ENCODE data around the gene ZDHHC12. TPM values are rescaled to one million over a fixed set of nuclear protein-coding genes. Genes with fewer than 3 reads are reported as not detected.
A peak's percentile ranks its signal among the peaks of the same experiment; 100 is the strongest.

Gene ZDHHC12
- total RNA-seq, 3 donors from 2014 or later, result 33.0 to 89.5 (median 76.8) TPM

- Histone ChIP-seq H3K36me3 (ENCODE audit: low read depth) (no peaks in the 10 kb centered on the region), H3K4me3 (no peak overlapping the region), H3K9me3 (no peaks in the 10 kb centered on the region), H3K4me1 (ENCODE audit: low read depth) (peaks cover 4% of the 10 kb centered on the region)
- no peak for DNase-seq
- no peak for TF ChIP-seq CTCF (IDR thresholded peaks at IDR 0.05)
- intact Hi-C loops (cut with DNase I, micrococcal nuclease), result no loop called here
- ATAC-seq, result no peak
These were observed 17.9 kb downstream of the ZDHHC12 start for GRCh38 chr9:128706045-128706444.

- Histone ChIP-seq H3K4me3 (no peak overlapping the region), H3K9me3 (no peaks in the 10 kb centered on the region), H3K4me1 (ENCODE audit: low read depth) (peaks cover 4% of the 10 kb centered on the region), H3K36me3 (ENCODE audit: low read depth) (no peaks in the 10 kb centered on the region)
- ATAC-seq (no peak), DNase-seq (peak in 2 of 3 donors; percentile 19 to 37)
- intact Hi-C loops (cut with DNase I, micrococcal nuclease), result no loop called here
- TF ChIP-seq CTCF (IDR thresholded peaks at IDR 0.05), result no peak
These were observed 18.6 kb downstream of the ZDHHC12 start for GRCh38 chr9:128705051-128705965.

- DNase-seq (no peak), ATAC-seq (no peak)
- no peaks in the 10 kb centered on the region for H3K9me3 ChIP-seq
- peaks cover 4% of the 10 kb centered on the region for H3K4me1 ChIP-seq (ENCODE audit: low read depth)
- intact Hi-C loops (cut with DNase I, micrococcal nuclease), result no loop called here
- no peak overlapping the region for H3K4me3 ChIP-seq
- H3K36me3 ChIP-seq (ENCODE audit: low read depth), result no peaks in the 10 kb centered on the region
- no peak for TF ChIP-seq CTCF (IDR thresholded peaks at IDR 0.05)
These were observed 19.6 kb downstream of the ZDHHC12 start for GRCh38 chr9:128704356-128704670.

- H3K9me3 ChIP-seq, result no peaks in the 10 kb centered on the region
- intact Hi-C loops (cut with DNase I, micrococcal nuclease), result no loop called here
- H3K4me1 ChIP-seq (ENCODE audit: low read depth), result peaks cover 4% of the 10 kb centered on the region
- no peak overlapping the region for H3K4me3 ChIP-seq
- ATAC-seq, result no peak
- no peaks in the 10 kb centered on the region for H3K36me3 ChIP-seq (ENCODE audit: low read depth)
- DNase-seq, result peak in 2 of 3 donors; percentile 43 to 56
- TF ChIP-seq CTCF (IDR thresholded peaks at IDR 0.05), result no peak
These were observed 20.1 kb downstream of the ZDHHC12 start for GRCh38 chr9:128703616-128704355.

GRCh38 chr9:128702949-128703615, 20.8 kb downstream of the ZDHHC12 start:
- Histone ChIP-seq H3K9me3 (no peaks in the 10 kb centered on the region), H3K4me1 (ENCODE audit: low read depth) (peaks cover 4% of the 10 kb centered on the region), H3K4me3 (peak overlapping the region; percentile 22), H3K36me3 (ENCODE audit: low read depth) (no peaks in the 10 kb centered on the region)
- no peak for TF ChIP-seq CTCF (IDR thresholded peaks at IDR 0.05)
- ATAC-seq, result peak; percentile 41
- intact Hi-C loops (cut with DNase I, micrococcal nuclease), result no loop called here
- DNase-seq, result peak in 2 of 3 donors; percentile 53 to 58
